ENCODE results near the gene PRKG2.
"Not testable (repeated sequence)": the region's sequence is repeated elsewhere in the genome, so short reads cannot be mapped to it uniquely, and the experiment has no call there.

The PRKG2 gene, protein sequence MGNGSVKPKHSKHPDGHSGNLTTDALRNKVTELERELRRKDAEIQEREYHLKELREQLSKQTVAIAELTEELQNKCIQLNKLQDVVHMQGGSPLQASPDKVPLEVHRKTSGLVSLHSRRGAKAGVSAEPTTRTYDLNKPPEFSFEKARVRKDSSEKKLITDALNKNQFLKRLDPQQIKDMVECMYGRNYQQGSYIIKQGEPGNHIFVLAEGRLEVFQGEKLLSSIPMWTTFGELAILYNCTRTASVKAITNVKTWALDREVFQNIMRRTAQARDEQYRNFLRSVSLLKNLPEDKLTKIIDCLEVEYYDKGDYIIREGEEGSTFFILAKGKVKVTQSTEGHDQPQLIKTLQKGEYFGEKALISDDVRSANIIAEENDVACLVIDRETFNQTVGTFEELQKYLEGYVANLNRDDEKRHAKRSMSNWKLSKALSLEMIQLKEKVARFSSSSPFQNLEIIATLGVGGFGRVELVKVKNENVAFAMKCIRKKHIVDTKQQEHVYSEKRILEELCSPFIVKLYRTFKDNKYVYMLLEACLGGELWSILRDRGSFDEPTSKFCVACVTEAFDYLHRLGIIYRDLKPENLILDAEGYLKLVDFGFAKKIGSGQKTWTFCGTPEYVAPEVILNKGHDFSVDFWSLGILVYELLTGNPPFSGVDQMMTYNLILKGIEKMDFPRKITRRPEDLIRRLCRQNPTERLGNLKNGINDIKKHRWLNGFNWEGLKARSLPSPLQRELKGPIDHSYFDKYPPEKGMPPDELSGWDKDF

DNA sequence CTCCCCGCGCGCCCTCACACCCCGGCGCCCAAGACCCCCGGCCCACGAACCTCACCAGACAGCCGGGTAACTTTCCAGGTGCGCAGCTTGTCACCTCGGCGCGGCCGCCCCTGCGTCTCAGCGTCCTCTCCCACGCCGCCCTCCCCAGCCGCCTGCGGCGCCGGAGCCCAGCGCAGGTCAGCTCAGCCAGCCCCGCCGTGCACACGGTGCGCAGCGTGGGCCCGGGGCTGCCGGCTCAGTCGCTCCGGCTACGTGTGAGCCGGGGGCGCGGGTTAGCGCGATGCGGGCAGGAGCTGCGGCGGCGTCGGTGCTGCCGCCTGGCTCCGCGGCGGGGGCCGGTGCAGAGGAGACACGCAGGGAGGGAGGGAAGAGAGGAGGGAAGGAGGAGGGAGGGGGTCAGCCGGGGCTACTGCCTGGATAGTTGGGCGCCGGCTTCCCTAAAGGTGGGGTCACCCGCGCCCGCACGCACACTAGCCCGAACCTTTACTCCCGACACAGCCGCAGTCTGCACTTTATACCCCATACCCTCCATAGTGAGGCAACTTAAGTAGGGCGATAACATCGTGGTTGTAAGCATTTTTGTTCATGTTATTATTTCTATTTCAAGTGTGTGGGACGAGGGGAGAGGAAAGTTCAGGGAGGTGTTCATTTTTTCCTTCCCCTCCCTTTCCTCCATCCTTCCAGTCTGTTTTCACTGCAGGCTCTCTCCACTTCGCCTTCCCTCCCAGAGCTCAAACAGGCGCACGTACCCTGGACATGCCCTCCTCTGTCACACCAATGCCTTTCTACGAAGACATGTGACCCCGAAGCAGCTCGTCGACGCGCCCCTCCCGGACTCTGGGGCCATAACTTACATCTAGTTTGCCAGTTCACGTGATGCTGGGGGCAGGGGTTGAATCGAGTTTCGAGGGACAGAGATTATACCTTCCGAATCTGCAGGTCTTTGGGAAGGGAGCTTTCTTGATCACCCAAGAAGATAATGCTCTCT is at the start of gene PRKG2:
Gene PRKG2, minus strand, starts transcription at position 342 of the 988 bp plus-strand sequence. CDS start 10,175 bp downstream, outside the sequence.
- DNase-seq (ENCODE audit: low read depth in 2 of 2): no peak

DNA sequence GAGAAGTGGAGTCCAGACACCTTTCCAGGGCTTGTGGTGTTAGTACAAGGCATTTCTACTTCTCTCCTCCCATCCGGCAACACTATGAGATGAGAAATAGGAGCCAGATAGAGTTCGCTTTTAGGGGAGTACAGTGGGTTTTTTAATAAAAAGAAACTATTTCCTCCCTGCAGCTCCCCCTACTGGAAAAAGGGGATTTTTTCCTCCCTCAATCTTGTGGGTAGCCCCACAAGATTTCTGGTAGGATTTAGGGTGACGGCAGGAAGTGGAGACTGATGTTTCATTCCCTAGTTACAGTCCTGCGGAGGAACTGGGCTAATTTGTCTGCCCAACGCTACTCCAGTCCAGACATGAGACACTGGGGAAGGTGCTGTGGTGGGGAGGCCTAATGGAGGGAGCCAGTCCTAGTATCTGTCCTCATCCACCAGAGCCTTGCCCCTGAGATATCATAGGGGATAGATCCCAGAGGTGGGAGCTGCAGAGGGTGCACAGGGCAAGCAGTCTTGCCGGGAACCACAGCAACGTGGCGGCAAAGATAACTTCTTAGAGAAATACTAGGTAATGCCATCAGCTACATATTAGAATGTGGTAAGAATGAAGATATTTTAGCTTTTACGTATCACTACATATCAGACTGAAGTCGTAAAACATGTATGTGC is 45.5 kb upstream of the PRKG2 start:
- no peak for DNase-seq (ENCODE audit: low read depth in 2 of 2)

DNA sequence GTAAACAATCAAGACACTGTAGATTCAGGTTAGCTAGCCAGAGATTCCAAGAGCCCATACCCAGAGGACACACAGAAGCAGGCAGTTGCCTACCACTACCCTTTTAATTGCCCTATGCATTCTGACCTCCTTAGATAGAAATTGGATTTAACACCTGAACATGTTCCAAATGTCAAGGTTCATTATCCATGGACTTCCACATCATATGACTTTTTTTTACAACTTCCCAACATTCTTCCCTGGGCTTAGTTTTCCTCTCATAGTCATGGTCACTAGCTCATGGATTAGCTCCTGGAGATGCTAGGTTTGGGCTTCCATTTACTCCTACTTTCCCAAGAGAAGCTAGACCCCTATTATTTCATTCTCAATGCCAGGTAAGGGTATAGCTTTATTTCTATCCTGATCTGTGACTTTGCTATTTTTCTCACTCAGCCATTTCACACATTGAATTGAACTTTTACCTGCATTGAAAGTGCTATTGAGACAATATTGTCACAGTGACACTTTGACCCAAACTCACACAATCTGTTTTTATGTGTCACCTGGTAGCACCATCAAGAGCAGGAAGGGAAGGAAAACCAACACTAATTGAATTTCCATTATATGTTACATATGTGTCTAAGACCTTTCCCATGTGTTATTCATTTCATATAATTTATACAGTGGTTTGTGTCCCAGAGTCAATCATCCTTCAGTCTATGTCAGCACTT is 44.0 kb upstream of the PRKG2 start:
- no peak for DNase-seq (ENCODE audit: low read depth in 2 of 2)

DNA sequence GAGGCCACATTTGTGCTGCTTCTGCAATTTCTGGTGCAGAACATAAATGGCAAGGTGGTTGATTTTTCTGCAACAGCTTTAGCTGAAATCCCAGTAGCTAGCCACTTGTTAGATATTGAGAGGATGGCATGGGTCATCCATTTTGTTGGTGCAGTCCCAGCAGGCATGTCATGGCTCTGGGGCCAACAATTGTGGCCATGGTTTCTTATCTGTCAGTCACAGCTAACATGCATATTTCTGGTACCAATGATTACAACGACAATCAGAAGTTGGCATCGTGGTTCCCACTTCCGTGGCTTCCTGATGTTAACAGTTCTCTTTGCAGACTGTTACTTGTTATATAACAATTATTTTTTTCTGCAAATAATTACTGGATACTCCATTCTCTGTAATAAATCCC is 42.8 kb upstream of the PRKG2 start:
- DNase-seq (ENCODE audit: low read depth in 2 of 2): no peak

DNA sequence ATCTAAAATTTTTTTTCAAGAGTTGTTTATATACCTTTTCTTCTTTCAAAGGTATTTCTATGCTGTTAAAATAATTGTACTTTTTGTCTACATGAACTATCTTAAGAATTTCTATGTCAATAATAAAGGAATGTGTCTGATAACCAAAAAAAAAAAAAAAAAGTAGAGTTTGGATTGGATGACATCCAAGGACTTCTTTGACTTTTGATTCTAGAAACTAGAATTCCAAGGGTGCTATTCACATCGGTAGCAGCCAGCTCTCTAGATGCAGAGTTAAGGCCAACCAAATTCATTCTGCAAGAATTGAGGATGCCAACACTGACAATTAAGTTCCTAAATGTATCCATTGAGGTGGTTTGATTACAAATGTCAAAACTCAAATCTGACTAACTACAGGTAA is 42.0 kb upstream of the PRKG2 start:
- DNase-seq (ENCODE audit: low read depth in 2 of 2): no peak

DNA sequence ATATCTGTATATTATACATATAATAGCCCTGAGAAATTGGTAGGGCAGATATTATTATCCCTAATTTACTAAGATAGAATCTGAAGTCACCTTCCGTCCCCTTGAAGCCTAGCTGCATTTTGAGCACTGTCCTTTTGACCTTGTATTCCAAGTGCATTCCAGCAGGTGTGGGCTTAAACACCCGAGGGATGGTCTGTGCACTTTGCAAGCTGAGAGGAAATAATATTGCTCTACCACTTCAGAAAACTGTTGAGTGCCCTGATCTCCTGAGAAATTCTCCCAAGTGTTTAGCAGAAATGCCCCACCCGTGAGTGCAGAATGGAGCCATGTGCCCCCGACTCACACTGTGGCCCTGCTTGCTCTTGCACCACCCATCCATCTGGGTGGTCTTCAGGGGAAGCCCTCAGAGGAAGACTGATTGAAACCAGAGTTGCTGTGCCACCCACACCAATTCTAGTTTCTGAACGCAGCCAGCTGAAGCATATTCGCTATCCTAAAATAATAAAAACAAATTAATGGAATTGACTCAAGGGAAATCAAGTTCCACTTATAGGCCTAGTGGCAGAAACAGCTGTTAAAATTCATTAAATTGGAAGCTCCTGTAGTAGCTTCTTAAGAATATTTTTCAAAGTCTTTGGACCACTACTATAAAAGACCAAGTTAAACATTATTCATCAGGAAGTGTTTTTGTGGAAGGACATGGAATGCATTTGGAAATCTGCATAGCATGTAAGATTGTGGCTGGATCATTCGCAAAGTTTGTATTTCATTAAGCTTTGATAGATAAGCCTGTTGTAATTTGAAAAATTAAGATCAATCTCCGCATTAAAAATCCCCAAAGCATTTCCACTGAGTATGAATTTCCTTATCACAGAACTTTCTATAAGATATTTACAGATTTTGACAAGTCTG is 41.3 kb upstream of the PRKG2 start:
- no peak for DNase-seq (ENCODE audit: low read depth in 2 of 2)

- DNase-seq (ENCODE audit: low read depth in 2 of 2): no peak
Measured at GRCh38 chr4:81255524-81255923, 40.5 kb upstream of the PRKG2 start.

- no peak for DNase-seq (ENCODE audit: low read depth in 2 of 2)
Measured at GRCh38 chr4:81250430-81250829, 35.4 kb upstream of the PRKG2 start.

GRCh38 chr4:81245218-81246009 is 30.4 kb upstream of the PRKG2 start:
- no peak for DNase-seq (ENCODE audit: low read depth in 2 of 2)

DNA sequence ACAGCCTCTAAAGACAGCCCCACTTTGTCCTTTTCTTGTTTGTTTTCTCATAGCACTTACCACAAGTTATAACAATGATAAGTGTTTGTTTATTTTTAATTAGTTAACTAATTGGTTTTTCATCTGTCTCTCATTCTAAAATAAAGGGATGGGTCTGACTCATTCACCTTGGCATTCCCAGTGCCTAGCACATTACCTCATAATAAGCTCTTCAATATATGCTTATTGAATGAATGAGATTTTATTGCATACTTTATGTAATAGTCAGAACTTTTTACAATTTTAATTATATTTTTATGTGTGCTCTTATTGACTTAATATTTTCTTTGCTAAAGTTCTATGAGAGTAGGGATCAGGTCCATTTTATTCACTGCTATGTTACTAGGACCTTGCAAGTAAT is 22.8 kb upstream of the PRKG2 start:
- DNase-seq (ENCODE audit: low read depth in 2 of 2): no peak

DNA sequence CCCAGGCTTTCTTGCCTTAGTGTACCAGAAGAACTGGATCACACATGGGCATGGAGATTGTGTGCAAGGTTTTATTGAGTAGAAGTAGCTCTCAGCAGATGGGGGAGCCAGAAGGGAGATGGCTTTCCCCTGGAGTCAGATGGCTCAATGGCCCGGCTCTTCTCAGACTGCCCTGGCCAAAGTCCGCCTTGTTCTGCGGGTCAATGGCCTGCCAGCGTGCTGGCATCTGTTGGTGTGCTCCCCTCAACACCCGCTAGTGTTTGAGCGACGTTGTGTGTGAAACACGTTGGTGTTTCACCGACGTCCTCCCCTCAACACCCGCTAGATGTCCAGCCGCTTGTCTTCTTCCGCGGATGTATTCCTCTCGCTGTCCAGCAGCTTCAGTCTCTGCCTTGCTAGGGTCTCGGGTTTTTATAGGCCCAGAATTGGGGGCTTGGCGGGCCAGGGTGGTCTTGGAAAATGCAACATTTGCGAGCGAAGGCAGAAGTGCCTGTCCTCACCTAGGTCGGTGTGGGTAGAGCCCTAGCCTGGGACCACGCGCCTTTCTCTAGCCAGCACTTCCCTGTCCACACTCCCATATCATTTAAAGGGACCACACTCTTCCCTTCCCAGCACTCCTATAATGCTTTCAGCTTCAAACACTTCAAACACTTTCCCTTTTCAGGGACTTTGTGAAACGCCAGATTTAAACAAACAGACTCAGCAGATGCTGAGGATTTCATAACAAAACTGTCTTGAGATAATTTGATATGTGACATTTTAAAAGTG is 21.1 kb upstream of the PRKG2 start:
- DNase-seq (ENCODE audit: low read depth in 2 of 2): no peak

DNA sequence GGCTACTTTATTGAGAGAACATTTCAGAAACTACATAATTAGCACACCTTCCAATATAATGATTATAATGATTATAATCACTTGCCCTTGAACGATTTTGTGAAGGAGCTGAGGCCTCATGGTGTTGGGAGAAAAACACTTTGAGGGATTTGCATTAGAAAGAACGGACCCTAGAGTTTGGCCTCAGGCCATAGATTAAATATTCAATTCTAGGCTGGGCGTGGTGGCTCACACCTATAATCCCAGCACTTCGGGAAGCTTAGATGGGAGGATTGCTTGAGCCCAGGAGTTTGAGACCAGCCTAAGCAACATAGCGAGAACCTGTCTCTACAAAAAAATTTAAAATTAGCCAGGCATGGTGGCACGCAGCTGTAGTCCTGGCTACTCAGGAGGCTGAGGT is 12.9 kb upstream of the PRKG2 start:
- no peak for DNase-seq (ENCODE audit: low read depth in 2 of 2)

- no peak for DNase-seq (ENCODE audit: low read depth in 2 of 2)
Measured at GRCh38 chr4:81227138-81227537, 12.1 kb upstream of the PRKG2 start.

DNA sequence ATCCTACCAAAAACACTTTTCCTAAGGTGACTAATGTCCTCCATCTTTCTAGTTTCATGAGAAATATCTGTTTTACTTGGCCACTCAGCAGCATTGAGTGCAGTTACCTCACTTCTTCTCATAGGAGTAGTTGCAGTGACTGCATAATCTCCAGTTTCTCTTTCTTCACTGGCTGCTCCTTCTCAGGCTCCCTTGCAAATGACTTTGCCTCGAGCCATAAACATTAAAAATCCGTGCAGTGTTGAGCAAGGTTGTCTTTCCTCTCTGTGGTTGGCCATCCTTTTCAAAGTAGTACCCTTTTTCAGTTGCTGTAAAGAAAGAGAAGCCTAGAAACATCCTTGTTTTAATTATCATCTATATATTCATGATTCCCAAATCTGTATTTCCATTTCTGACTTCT is 10.2 kb upstream of the PRKG2 start:
- no peak for DNase-seq (ENCODE audit: low read depth in 2 of 2)

DNA sequence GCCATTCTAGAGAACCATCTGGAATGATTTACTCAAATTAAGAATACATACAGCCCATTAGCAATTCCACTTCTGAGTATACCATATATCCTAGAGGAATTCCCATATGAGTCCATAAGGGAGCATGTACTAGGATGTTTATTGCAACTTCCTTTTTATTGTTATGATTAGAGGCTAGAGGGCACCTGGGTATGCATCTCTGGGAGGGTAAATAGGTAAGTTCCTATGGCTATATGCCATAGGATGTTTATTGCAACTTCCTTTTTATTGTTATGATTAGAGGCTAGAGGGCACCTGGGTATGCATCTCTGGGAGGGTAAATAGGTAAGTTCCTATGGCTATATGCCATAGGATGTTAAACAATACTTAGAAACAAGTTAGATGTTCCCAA is 7.1 kb upstream of the PRKG2 start:
- DNase-seq (ENCODE audit: low read depth in 2 of 2): not testable (repeated sequence)

- no peak for DNase-seq (ENCODE audit: low read depth in 2 of 2)
Measured at GRCh38 chr4:81221303-81222081, 6.5 kb upstream of the PRKG2 start.

DNA sequence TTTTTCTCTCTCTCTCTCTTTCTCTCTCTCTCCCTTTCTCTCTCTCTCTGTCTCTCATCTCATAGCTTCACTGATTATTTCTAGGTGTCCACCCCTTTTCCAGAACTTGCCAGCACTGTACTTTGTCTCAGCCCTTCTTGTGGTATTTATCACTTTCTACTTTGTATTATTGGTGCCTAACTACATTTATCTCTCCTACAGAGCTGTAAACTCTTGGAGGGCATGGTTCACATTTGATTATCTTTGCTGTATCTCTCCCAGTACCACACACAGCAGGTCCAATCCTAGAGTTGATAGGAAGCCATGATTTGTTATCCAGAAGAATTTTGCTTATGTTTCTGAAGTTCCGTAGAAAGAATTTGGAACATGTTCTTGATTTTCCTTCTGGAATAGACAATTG is 5.2 kb upstream of the PRKG2 start:
- DNase-seq (ENCODE audit: low read depth in 2 of 2): no peak

Data from stimulated activated CD4-positive, alpha-beta T cell treated with anti-CD3 and anti-CD28 coated beads, Interleukin-15, amount 100 ng/mL, for 48 hours (primary cell).